K562 (cell line): ENCODE results near the gene HRH3. TPM values are rescaled to one million over a fixed set of nuclear protein-coding genes. Genes with fewer than 3 reads are reported as not detected.

Experiments
- BMI1 ChIP-seq: fragments of 150-350 bp; IDR thresholded peaks from 2 replicates; pipeline ENCODE4 v1.6.1; 2014; ENCODE audit warnings: low read length
- ELF1 ChIP-seq: fragments of 200-800 bp; sonication (Bioruptor generic); IDR thresholded peaks from 2 replicates; pipeline ENCODE4 v1.6.1; 2016; ENCODE audit warnings: missing genetic modification characterization, missing compliant biosample characterization
- HDAC6 ChIP-seq: IDR thresholded peaks from 2 replicates; pipeline ENCODE4 v1.6.1; 2012; ENCODE audit warnings: low read depth, mild to moderate bottlenecking, control low read depth, inconsistent platforms, low read length, moderate library complexity
- LEF1 ChIP-seq: fragments of 450-650 bp; IDR thresholded peaks from 2 replicates; pipeline ENCODE4 v1.6.1; 2016; ENCODE audit warnings: mild to moderate bottlenecking
- SIN3A ChIP-seq, 2 experiments: fragments of 150-350 bp in 1 of 2; IDR thresholded peaks; 2 replicates each; pipeline ENCODE4 v1.6.1; 2011 to 2016; ENCODE audit warnings: borderline replicate concordance in 2 of 2, low read depth in 2 of 2, low read length in 2 of 2, mild to moderate bottlenecking in 2 of 2, moderate library complexity in 2 of 2; ENCODE audit not compliant: control insufficient read depth in 1 of 2
- ZNF263 ChIP-seq: sonication (generic); formaldehyde crosslinking; IDR thresholded peaks from 2 replicates; pipeline ENCODE4 v1.8.0; 2022; ENCODE audit warnings: mild to moderate bottlenecking, missing genetic modification reagents, borderline replicate concordance
- polyA plus RNA-seq, 8 experiments: library from polyadenylated mRNA; depleted of rRNA in 4 of 8; stranded (reverse) in 5 of 8; unstranded in 3 of 8; fragments of >200 nt; fragmentation: Nextera tagmentation in 2 of 8; fragmentation: Illumina TruSeq in 1 of 8; extraction: Ambion mirVana in 2 of 8; extraction: Trizol in 1 of 8; gene quantifications; 2 replicates each; pipeline versions ENCODE4 v1.2.1 to v1.2.3, GENCODE V29; 2011 to 2014; ENCODE audit warnings: inconsistent platforms in 1 of 8, missing spikeins in 1 of 8
- total RNA-seq, 7 experiments: library from RNA; depleted of rRNA in 6 of 7; stranded (reverse); fragments of >200 nt in 6 of 7; fragmentation: Illumina TruSeq in 2 of 7; extraction: Trizol in 2 of 7; gene quantifications; 2 replicates each; pipeline versions ENCODE4 v1.2.1 to v1.2.3, GENCODE V29; 2011 to 2021; ENCODE audit warnings: low replicate concordance in 1 of 7
- TF ChIP-seq, protein P1 (sequence below): fragments of 450-650 bp; conservative IDR thresholded peaks from 2 replicates; pipeline ENCODE4 v1.6.1; 2016; ENCODE audit warnings: missing genetic modification characterization, low read depth, mild to moderate bottlenecking, missing compliant biosample characterization, moderate library complexity

The HRH3 gene
- total and polyA plus RNA-seq, 9 of the 15 experiments (the other 6 are each of a cell fraction or from before 2014, with no cell fraction given), result not detected

- TF ChIP-seq SIN3A (IDR thresholded peaks at IDR 0.05; ENCODE audit: borderline replicate concordance in 2 of 2, control insufficient read depth in 1 of 2, low read depth in 2 of 2, low read length in 2 of 2) (0 out of 4 replicates have a peak, but pooled peaks of 1 of the 2 experiments have one; percentile 11), BMI1 (no peak), HDAC6 (no peak), LEF1 (no peak), ELF1 (peak; percentile 58; the same call in 1 of the 2 replicates), ZNF263 (CRISPR knock-in tag) (no peak)
- TF ChIP-seq, protein P1, sequence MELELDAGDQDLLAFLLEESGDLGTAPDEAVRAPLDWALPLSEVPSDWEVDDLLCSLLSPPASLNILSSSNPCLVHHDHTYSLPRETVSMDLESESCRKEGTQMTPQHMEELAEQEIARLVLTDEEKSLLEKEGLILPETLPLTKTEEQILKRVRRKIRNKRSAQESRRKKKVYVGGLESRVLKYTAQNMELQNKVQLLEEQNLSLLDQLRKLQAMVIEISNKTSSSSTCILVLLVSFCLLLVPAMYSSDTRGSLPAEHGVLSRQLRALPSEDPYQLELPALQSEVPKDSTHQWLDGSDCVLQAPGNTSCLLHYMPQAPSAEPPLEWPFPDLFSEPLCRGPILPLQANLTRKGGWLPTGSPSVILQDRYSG (tag), result no peak
These were observed 18.6 kb upstream of the HRH3 start (continued) for GRCh38 chr20:62238569-62239277.
